Smooth muscle cell (in vitro differentiated cells): ENCODE data around the gene NOX3. TPM values are rescaled to one million over a fixed set of nuclear protein-coding genes. Genes with fewer than 3 reads are reported as not detected.
"Not testable (repeated sequence)": the region's sequence is repeated elsewhere in the genome, so short reads cannot be mapped to it uniquely, and the experiment has no call there.

Experiments used
- DNase-seq: peaks from one replicate; lab custom pipeline; 2025; ENCODE audit not compliant: unreplicated experiment; lab: John Stamatoyannopoulos, UW
- H2AFZ ChIP-seq: fragments of 200-600 bp; sonication (generic); 2 replicates; pipeline ENCODE4 v1.6.0; 2016; ENCODE audit warnings: antibody characterized with exemption, low read depth, mild to moderate bottlenecking
- H3F3A ChIP-seq: fragments of 200-600 bp; sonication (generic); 2 replicates; pipeline ENCODE4 v1.6.0; 2017; ENCODE audit warnings: antibody characterized with exemption, low read depth
- H3K27ac ChIP-seq: fragments of 200-600 bp; sonication (generic); 2 replicates; pipeline ENCODE4 v1.5.1; 2016; ENCODE audit warnings: low read depth, mild to moderate bottlenecking
- H3K27me3 ChIP-seq: fragments of 200-600 bp; sonication (generic); 2 replicates; pipeline ENCODE4 v1.6.1; 2016; ENCODE audit warnings: low read depth, mild to moderate bottlenecking
- H3K36me3 ChIP-seq: fragments of 200-600 bp; sonication (generic); 2 replicates; pipeline ENCODE4 v1.5.1; 2016; ENCODE audit warnings: low read depth
- H3K4me1 ChIP-seq: fragments of 200-600 bp; sonication (generic); 2 replicates; pipeline ENCODE4 v1.5.1; 2016; ENCODE audit warnings: low read depth
- H3K4me2 ChIP-seq: fragments of 200-600 bp; sonication (generic); 2 replicates; pipeline ENCODE4 v1.6.0; 2016; ENCODE audit warnings: mild to moderate bottlenecking
- H3K4me3 ChIP-seq: fragments of 200-600 bp; sonication (generic); 2 replicates; pipeline ENCODE4 v1.5.1; 2016; ENCODE audit warnings: mild to moderate bottlenecking
- H3K79me2 ChIP-seq: fragments of 200-600 bp; sonication (generic); 2 replicates; pipeline ENCODE4 v1.6.0; 2016; ENCODE audit warnings: low read depth, mild to moderate bottlenecking
- H3K9ac ChIP-seq: fragments of 200-600 bp; sonication (generic); 2 replicates; pipeline ENCODE4 v1.6.0; 2016; ENCODE audit warnings: low read depth
- H3K9me3 ChIP-seq: fragments of 200-600 bp; sonication (generic); replicated peaks from 2 replicates; pipeline ENCODE4 v1.5.1; 2016; ENCODE audit warnings: low read depth
- H4K20me1 ChIP-seq: fragments of 200-600 bp; sonication (generic); 2 replicates; pipeline ENCODE4 v1.6.0; 2016; ENCODE audit warnings: low read depth
- WGBS: methylation state at CpG from one replicate; pipeline ENCODE4 v1.1.7; 2016; ENCODE audit warnings: low lambda C conversion rate; 5-methylcytosine and 5-hydroxymethylcytosine counted together
- polyA plus RNA-seq: library from polyadenylated mRNA; unstranded; fragments of >200 nt; fragmentation: Nextera tagmentation; extraction: Ambion mirVana; gene quantifications from 2 replicates; pipeline ENCODE4 v1.2.1, GENCODE V29; 2016
- total RNA-seq: library from RNA; depleted of rRNA; stranded (reverse); fragments of >200 nt; gene quantifications from 2 replicates; pipeline ENCODE4 v1.2.3, GENCODE V29; 2014
- TF ChIP-seq, protein P1 (sequence below): fragments of 200-600 bp; sonication (generic); IDR thresholded peaks from 2 replicates; pipeline ENCODE4 v1.5.1; 2017; ENCODE audit warnings: borderline replicate concordance, mild to moderate bottlenecking, antibody characterized with exemption; ENCODE audit not compliant: insufficient read depth, poor library complexity, severe bottlenecking

The NOX3 gene
- total and polyA plus RNA-seq, 2 experiments from 2014 or later, result not detected

DNA sequence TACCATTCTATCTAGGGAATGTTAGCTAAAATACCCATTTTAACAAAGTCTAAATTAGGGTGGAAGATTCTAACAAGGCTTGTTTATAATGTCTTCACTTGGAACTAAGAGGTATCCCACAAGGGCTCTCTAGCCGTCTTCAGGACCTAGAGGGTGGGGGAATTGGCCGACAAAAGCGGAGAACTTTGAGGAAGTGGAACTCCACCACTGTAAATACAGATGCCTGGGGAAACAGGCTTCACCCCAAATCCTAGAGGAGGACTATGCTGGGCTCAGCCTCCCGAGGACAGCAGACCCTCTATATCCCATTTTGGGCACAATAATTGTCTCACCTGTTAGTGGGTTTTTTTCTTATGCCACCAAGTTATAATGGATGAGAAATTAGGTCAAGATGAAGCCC, 83.4 kb downstream of the NOX3 start:
- no peaks in the 10 kb centered on the region for H3K79me2 ChIP-seq
- no peak for DNase-seq
- H3K27ac ChIP-seq, result no peak overlapping the region
- H3K9ac ChIP-seq, result no peak overlapping the region
- WGBS, result 94% methylated on average over 4 of the region's 4 CpGs
- H3K9me3 ChIP-seq, result no peaks in the 10 kb centered on the region
- no peaks in the 10 kb centered on the region for H3K36me3 ChIP-seq
- no peaks in the 10 kb centered on the region for H4K20me1 ChIP-seq
- H3K4me1 ChIP-seq, result no peaks in the 10 kb centered on the region
- no peak overlapping the region for H2AFZ ChIP-seq
- TF ChIP-seq, protein P1, sequence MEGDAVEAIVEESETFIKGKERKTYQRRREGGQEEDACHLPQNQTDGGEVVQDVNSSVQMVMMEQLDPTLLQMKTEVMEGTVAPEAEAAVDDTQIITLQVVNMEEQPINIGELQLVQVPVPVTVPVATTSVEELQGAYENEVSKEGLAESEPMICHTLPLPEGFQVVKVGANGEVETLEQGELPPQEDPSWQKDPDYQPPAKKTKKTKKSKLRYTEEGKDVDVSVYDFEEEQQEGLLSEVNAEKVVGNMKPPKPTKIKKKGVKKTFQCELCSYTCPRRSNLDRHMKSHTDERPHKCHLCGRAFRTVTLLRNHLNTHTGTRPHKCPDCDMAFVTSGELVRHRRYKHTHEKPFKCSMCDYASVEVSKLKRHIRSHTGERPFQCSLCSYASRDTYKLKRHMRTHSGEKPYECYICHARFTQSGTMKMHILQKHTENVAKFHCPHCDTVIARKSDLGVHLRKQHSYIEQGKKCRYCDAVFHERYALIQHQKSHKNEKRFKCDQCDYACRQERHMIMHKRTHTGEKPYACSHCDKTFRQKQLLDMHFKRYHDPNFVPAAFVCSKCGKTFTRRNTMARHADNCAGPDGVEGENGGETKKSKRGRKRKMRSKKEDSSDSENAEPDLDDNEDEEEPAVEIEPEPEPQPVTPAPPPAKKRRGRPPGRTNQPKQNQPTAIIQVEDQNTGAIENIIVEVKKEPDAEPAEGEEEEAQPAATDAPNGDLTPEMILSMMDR, result no peak
- no peaks in the 10 kb centered on the region for H3K27me3 ChIP-seq
- H3F3A ChIP-seq, result no peaks in the 10 kb centered on the region
- H3K4me2 ChIP-seq, result no peak overlapping the region
- H3K4me3 ChIP-seq, result no peak overlapping the region

- DNase-seq, result no peak
- Histone ChIP-seq H3F3A (no peaks in the 10 kb centered on the region), H3K4me3 (no peak overlapping the region), H4K20me1 (no peaks in the 10 kb centered on the region), H3K79me2 (no peaks in the 10 kb centered on the region), H3K9me3 (no peaks in the 10 kb centered on the region), H3K27ac (no peak overlapping the region), H3K27me3 (no peaks in the 10 kb centered on the region), H3K36me3 (no peaks in the 10 kb centered on the region), H2AFZ (no peak overlapping the region), H3K4me1 (no peaks in the 10 kb centered on the region), H3K4me2 (no peak overlapping the region), H3K9ac (no peak overlapping the region)
- 95% methylated on average over 5 of the region's 5 CpGs for WGBS
- TF ChIP-seq, protein P1, result no peak
Observed at GRCh38 chr6:155371230-155371629, 84.4 kb downstream of the NOX3 start.

DNA sequence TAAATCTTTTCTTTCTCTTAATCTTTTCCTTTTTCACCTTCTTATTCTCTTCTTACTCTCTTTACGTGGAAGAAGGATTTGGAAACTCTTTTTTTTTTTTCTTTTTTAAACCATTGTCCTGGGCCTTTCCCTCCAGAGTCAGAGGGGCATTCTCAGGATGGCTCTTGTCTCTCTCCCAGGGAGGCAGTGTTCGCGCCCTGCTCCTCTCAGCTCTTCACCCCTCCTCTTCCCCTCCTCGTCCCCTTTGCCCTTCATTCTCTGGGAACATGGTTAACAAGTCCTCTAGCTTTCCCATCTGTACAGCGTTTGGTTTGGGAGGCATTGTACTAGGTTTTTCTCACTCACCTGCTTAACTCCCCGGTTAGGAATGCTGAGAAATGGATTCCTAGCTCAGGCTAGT, 89.3 kb downstream of the NOX3 start:
- WGBS, result 77% methylated on average over 6 of the region's 6 CpGs
- no peaks in the 10 kb centered on the region for H3K36me3 ChIP-seq
- H3K27me3 ChIP-seq, result no peaks in the 10 kb centered on the region
- no peaks in the 10 kb centered on the region for H3K79me2 ChIP-seq
- H2AFZ ChIP-seq, result no peak overlapping the region
- no peaks in the 10 kb centered on the region for H3K9me3 ChIP-seq
- H3K4me2 ChIP-seq, result no peak overlapping the region
- H4K20me1 ChIP-seq, result no peaks in the 10 kb centered on the region
- no peak for DNase-seq
- no peak overlapping the region for H3K27ac ChIP-seq
- no peaks in the 10 kb centered on the region for H3F3A ChIP-seq
- H3K4me3 ChIP-seq, result no peak overlapping the region
- no peak overlapping the region for H3K9ac ChIP-seq
- H3K4me1 ChIP-seq, result peaks cover 3% of the 10 kb centered on the region
- TF ChIP-seq, protein P1, result no peak

DNA sequence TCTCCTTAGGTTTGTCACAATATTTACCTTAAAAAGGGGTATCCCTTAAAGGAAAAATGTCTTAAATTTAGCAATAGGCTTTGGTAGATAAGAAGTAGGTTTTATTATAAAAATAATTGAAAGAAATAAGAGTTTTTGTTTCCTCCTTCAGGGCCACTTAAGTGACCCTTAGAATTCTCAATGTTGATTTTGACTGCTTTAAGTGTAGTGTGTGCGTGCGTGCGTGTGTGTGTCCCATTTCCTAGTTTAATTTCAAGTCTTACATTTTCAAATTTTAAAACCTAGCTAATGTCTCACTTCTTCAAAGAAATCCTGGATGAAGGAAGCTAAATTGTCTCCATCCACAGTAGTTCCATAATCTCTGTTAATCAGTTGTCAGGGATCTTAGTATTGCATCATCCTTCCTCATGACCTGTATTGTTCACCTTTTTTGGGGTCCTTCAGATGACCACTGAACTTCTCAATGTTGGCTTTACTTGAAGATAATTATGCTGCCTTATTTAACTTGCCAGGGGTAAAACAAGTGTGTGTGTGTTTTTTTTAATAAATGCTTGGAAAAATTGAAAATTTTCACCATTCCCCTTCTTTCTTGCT, 90.7 kb downstream of the NOX3 start:
- 100% methylated on average over 3 of the region's 3 CpGs for WGBS
- TF ChIP-seq, protein P1, result no peak
- DNase-seq, result no peak
- no peak overlapping the region for H2AFZ ChIP-seq
- H3K4me3 ChIP-seq, result no peak overlapping the region
- no peaks in the 10 kb centered on the region for H3K79me2 ChIP-seq
- H3F3A ChIP-seq, result no peaks in the 10 kb centered on the region
- H3K9me3 ChIP-seq, result no peaks in the 10 kb centered on the region
- H3K4me2 ChIP-seq, result no peak overlapping the region
- H3K36me3 ChIP-seq, result no peaks in the 10 kb centered on the region
- H3K9ac ChIP-seq, result no peak overlapping the region
- H3K27ac ChIP-seq, result no peak overlapping the region
- no peaks in the 10 kb centered on the region for H4K20me1 ChIP-seq
- H3K4me1 ChIP-seq, result peaks cover 3% of the 10 kb centered on the region
- no peaks in the 10 kb centered on the region for H3K27me3 ChIP-seq

DNA sequence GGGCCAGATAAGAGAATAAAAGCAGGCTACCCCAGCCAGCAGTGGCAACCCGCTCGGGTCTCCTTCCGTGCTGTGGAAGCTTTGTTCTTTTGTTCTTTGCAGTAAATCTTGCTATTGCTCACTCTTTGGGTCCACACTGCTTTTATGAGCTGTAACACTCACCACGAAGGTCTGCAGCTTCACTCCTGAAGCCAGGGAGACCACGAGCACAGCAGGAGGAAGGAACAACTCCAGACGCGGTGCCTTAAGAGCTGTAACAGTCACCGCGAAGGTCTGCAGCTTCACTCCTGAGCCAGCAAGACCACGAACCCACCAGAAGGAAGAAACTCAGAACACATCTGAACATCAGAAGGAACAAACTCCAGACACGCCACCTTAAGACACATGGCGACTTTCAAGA, 91.6 kb downstream of the NOX3 start:
- H3F3A ChIP-seq, H3K9me3 ChIP-seq, H3K9ac ChIP-seq, H3K79me2 ChIP-seq, DNase-seq, H3K4me2 ChIP-seq, H3K27ac ChIP-seq, H2AFZ ChIP-seq, H3K4me3 ChIP-seq, H4K20me1 ChIP-seq, H3K36me3 ChIP-seq, H3K4me1 ChIP-seq, H3K27me3 ChIP-seq: not testable (repeated sequence)
- WGBS, result 71% methylated on average over 12 of the region's 12 CpGs
